ENCODE results near the gene GRK7.
A peak's percentile ranks its signal among the peaks of the same experiment; 100 is the strongest.

GRK7 gene

GRCh38 chr3:141738022-141738890 is 25.0 kb upstream of the GRK7 start, which contains the start of gene RNF7:
TSS of gene RNF7 (plus strand) at chr3:141738298. CDS start at chr3:141738342, 44 bp downstream.
- peak; percentile 98 for DNase-seq (ENCODE audit: low read depth)
- TF ChIP-seq, protein P1, sequence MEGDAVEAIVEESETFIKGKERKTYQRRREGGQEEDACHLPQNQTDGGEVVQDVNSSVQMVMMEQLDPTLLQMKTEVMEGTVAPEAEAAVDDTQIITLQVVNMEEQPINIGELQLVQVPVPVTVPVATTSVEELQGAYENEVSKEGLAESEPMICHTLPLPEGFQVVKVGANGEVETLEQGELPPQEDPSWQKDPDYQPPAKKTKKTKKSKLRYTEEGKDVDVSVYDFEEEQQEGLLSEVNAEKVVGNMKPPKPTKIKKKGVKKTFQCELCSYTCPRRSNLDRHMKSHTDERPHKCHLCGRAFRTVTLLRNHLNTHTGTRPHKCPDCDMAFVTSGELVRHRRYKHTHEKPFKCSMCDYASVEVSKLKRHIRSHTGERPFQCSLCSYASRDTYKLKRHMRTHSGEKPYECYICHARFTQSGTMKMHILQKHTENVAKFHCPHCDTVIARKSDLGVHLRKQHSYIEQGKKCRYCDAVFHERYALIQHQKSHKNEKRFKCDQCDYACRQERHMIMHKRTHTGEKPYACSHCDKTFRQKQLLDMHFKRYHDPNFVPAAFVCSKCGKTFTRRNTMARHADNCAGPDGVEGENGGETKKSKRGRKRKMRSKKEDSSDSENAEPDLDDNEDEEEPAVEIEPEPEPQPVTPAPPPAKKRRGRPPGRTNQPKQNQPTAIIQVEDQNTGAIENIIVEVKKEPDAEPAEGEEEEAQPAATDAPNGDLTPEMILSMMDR (IDR thresholded peaks at IDR 0.05; ENCODE audit: insufficient read depth, low read depth, low read length, missing control alignments): peak; percentile 83
- H3K4me3 ChIP-seq (ENCODE audit: low read depth, low read length): peak within 1 kb of the TSS; percentile 93

DNA sequence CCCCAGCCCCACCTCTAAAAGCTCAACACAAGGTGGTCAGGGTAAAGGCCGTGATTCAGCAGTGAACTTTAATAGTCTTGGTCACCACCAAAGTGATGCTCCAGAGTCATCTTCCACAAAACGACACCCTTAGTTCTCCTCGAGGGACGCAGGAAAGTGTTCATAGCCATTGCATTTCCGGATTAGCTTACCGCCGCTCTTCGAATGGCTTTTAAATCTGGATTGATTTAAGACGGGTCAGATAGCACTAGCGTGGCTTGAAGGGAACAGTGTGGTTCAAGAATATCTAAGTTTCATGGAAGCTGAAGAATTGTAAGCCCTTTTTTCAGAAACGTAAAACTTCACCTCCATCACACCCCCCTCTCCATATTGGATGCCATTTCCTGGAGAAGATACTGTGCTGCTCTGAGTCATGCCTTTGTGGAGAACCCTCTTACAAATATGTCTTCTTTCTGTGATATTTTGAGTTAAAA is 24.3 kb upstream of the GRK7 start:
- TF ChIP-seq, protein P1 (IDR thresholded peaks at IDR 0.05; ENCODE audit: insufficient read depth, low read depth, low read length, missing control alignments): no peak
- peak; percentile 52 for DNase-seq (ENCODE audit: low read depth)
- H3K4me3 ChIP-seq (ENCODE audit: low read depth, low read length): peak overlapping the region; percentile 93

- TF ChIP-seq, protein P1 (IDR thresholded peaks at IDR 0.05; ENCODE audit: insufficient read depth, low read depth, low read length, missing control alignments): no peak
- no peak for DNase-seq (ENCODE audit: low read depth)
- peak overlapping the region; percentile 93 for H3K4me3 ChIP-seq (ENCODE audit: low read depth, low read length)
Observed at GRCh38 chr3:141739731-141740130, 23.5 kb upstream of the GRK7 start.

- peak overlapping the region; percentile 93 for H3K4me3 ChIP-seq (ENCODE audit: low read depth, low read length)
- TF ChIP-seq, protein P1 (IDR thresholded peaks at IDR 0.05; ENCODE audit: insufficient read depth, low read depth, low read length, missing control alignments): no peak
- no peak for DNase-seq (ENCODE audit: low read depth)
Observed at GRCh38 chr3:141740349-141740748, 22.9 kb upstream of the GRK7 start.

GRCh38 chr3:141743305-141743704 is 19.9 kb upstream of the GRK7 start:
- DNase-seq (ENCODE audit: low read depth): no peak
- no peak overlapping the region for H3K4me3 ChIP-seq (ENCODE audit: low read depth, low read length)
- TF ChIP-seq, protein P1 (IDR thresholded peaks at IDR 0.05; ENCODE audit: insufficient read depth, low read depth, low read length, missing control alignments): no peak

- TF ChIP-seq, protein P1 (IDR thresholded peaks at IDR 0.05; ENCODE audit: insufficient read depth, low read depth, low read length, missing control alignments): no peak
- no peak overlapping the region for H3K4me3 ChIP-seq (ENCODE audit: low read depth, low read length)
- DNase-seq (ENCODE audit: low read depth): no peak
Observed at GRCh38 chr3:141746962-141747361, 16.2 kb upstream of the GRK7 start.
